Measurements from ENCODE around the gene PTP4A1. TPM values are rescaled to one million over a fixed set of nuclear protein-coding genes. Genes with fewer than 3 reads are reported as not detected.

The PTP4A1 gene
- total and polyA plus RNA-seq, 2 experiments from 2014 or later, result 213 to 264 TPM

GRCh38 chr6:63589952-63590411 is 17.7 kb downstream of the PTP4A1 start:
- 68% methylated on average over 2 of the region's 2 CpGs for WGBS (ENCODE audit: low lambda C conversion rate, missing lambda C conversion rate)
- Histone ChIP-seq H3K36me3 (replicated peaks; ENCODE audit: insufficient read depth, low read depth) (no peaks in the 10 kb centered on the region), H3K27me3 (no peaks in the 10 kb centered on the region), H3K4me3 (no peak overlapping the region), H3K4me1 (ENCODE audit: insufficient read depth) (no peaks in the 10 kb centered on the region), H3K27ac (no peak overlapping the region), H2AFZ (no peak overlapping the region), H3K9me2 (replicated peaks; ENCODE audit: insufficient read depth) (no peaks in the 10 kb centered on the region), H3K9me3 (ENCODE audit: low read depth) (no peaks in the 10 kb centered on the region), H4K20me1 (ENCODE audit: insufficient read depth, poor library complexity, severe bottlenecking) (no peaks in the 10 kb centered on the region), H3K79me2 (no peaks in the 10 kb centered on the region), H3K4me2 (no peak overlapping the region)
- no peak for DNase-seq (ENCODE audit: low spot score)
- TF ChIP-seq, protein P1, sequence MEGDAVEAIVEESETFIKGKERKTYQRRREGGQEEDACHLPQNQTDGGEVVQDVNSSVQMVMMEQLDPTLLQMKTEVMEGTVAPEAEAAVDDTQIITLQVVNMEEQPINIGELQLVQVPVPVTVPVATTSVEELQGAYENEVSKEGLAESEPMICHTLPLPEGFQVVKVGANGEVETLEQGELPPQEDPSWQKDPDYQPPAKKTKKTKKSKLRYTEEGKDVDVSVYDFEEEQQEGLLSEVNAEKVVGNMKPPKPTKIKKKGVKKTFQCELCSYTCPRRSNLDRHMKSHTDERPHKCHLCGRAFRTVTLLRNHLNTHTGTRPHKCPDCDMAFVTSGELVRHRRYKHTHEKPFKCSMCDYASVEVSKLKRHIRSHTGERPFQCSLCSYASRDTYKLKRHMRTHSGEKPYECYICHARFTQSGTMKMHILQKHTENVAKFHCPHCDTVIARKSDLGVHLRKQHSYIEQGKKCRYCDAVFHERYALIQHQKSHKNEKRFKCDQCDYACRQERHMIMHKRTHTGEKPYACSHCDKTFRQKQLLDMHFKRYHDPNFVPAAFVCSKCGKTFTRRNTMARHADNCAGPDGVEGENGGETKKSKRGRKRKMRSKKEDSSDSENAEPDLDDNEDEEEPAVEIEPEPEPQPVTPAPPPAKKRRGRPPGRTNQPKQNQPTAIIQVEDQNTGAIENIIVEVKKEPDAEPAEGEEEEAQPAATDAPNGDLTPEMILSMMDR (IDR thresholded peaks at IDR 0.05; ENCODE audit: poor library complexity), result no peak

- no peak overlapping the region for H3K27ac ChIP-seq
- no peaks in the 10 kb centered on the region for H3K9me3 ChIP-seq (ENCODE audit: low read depth)
- TF ChIP-seq, protein P1 (IDR thresholded peaks at IDR 0.05; ENCODE audit: poor library complexity), result no peak
- TF ChIP-seq EZH2phosphoT487 (IDR thresholded peaks at IDR 0.05; ENCODE audit: low read depth, severe bottlenecking, unreplicated experiment) (no peak), EZH2 (IDR thresholded peaks at IDR 0.05; ENCODE audit: borderline replicate concordance) (no peak)
- peaks cover 6% of the 10 kb centered on the region for H3K4me1 ChIP-seq (ENCODE audit: insufficient read depth)
- no peaks in the 10 kb centered on the region for H4K20me1 ChIP-seq (ENCODE audit: insufficient read depth, poor library complexity, severe bottlenecking)
- DNase-seq (ENCODE audit: low spot score), result no peak
- H3K79me2 ChIP-seq, result no peaks in the 10 kb centered on the region
- H2AFZ ChIP-seq, result no peak overlapping the region
- no peaks in the 10 kb centered on the region for H3K36me3 ChIP-seq (replicated peaks; ENCODE audit: insufficient read depth, low read depth)
- H3K4me2 ChIP-seq, result no peak overlapping the region
- WGBS (ENCODE audit: low lambda C conversion rate, missing lambda C conversion rate), result 95% methylated on average over 7 of the region's 7 CpGs
- no peaks in the 10 kb centered on the region for H3K9me2 ChIP-seq (replicated peaks; ENCODE audit: insufficient read depth)
- H3K4me3 ChIP-seq, result no peak overlapping the region
- H3K27me3 ChIP-seq, result no peaks in the 10 kb centered on the region
These were observed 20.6 kb downstream of the PTP4A1 start for GRCh38 chr6:63592886-63593285.

DNA sequence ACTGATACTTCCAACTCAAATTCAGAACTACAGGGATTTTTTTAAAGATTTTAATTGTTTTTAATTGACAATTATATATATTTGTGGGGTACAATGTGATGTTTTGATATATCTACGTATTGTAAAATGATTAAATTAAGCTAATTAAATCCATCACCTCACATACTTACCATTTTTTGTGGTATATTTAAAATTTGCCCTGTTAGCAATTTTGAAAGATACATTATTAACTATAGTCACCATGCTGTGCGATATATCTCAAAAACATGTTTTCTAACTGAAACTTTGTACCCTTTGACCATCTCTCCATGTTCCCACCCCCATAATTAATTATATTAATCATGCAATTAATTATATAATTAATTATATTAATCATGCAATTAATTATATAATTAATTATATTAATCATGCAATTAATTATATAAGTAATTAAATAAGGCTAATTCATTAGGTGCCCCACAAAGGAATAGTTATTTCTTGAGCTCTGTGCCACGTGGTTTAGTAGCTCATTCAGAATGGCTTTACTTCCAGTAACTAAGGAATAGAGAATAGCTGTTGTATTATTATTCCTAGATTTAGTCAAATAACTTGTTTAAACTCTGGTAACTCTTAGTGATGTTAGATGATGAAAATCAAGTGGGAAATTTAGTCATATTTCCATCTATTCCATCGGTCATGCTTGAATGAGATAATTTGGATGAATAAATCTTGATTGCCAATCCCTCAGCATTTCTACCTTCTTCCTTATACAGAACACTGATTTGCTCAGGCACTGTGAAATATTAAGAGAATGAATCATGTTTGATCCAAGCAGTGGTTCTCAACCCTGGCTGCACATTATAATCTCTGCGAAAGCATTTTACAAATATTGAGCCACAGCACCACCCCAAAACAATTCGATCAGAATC is 25.1 kb downstream of the PTP4A1 start:
- no peaks in the 10 kb centered on the region for H4K20me1 ChIP-seq (ENCODE audit: insufficient read depth, poor library complexity, severe bottlenecking)
- 60% methylated on average over 6 of the region's 6 CpGs for WGBS (ENCODE audit: low lambda C conversion rate, missing lambda C conversion rate)

More for the DNA sequence above, 25.1 kb downstream of the PTP4A1 start:
- Histone ChIP-seq H3K4me1 (ENCODE audit: insufficient read depth) (peaks cover 6% of the 10 kb centered on the region), H2AFZ (peak overlapping the region; percentile 99), H3K36me3 (replicated peaks; ENCODE audit: insufficient read depth, low read depth) (no peaks in the 10 kb centered on the region), H3K79me2 (no peaks in the 10 kb centered on the region), H3K9me3 (ENCODE audit: low read depth) (no peaks in the 10 kb centered on the region), H3K4me3 (peak overlapping the region; percentile 68), H3K27me3 (no peaks in the 10 kb centered on the region), H3K9me2 (replicated peaks; ENCODE audit: insufficient read depth) (no peaks in the 10 kb centered on the region), H3K4me2 (peak overlapping the region; percentile 88), H3K27ac (peak overlapping the region; percentile 84)
- TF ChIP-seq, protein P1 (IDR thresholded peaks at IDR 0.05; ENCODE audit: poor library complexity), result no peak
- TF ChIP-seq EZH2 (IDR thresholded peaks at IDR 0.05; ENCODE audit: borderline replicate concordance) (no peak), EZH2phosphoT487 (IDR thresholded peaks at IDR 0.05; ENCODE audit: low read depth, severe bottlenecking, unreplicated experiment) (no peak)
- no peak for DNase-seq (ENCODE audit: low spot score)

All from hepatocyte (in vitro differentiated cells).